Cerebellar cortex (tissue), 1 donor: Measurements from ENCODE around the gene ORAI1.
A peak's percentile ranks its signal among the peaks of the same experiment; 100 is the strongest.
"Not testable (repeated sequence)": the region's sequence is repeated elsewhere in the genome, so short reads cannot be mapped to it uniquely, and the experiment has no call there.

Experiments
- DNase-seq: peaks from one replicate; pipeline ENCODE4 v3.0.0-alpha.2; 2015; ENCODE audit warnings: low spot score

Gene ORAI1

DNA sequence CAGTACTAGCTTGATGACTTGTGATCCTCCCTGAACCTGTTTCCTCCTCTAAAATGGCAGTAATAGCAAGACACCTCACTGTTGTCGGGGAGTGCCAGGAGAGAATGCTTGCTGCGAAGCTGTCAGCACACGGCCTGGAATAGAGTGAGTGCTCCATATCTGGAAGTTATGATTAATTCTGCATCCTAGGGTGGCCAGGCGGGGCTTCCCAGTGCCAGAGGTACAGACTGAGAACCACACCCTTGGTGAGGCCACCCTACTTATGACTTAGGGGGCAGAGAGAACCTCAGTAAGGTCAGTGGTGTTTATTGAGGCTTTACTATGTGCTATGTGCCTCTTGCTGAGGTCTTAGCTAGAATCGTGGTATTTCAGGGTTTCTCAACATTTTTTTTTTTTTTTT lies 23.0 kb downstream of the ORAI1 start:
- no peak for DNase-seq

- no peak for DNase-seq
Observed at GRCh38 chr12:121649819-121650353, 23.6 kb downstream of the ORAI1 start.

- DNase-seq: no peak
Observed at GRCh38 chr12:121651320-121651719, 25.0 kb downstream of the ORAI1 start.

DNA sequence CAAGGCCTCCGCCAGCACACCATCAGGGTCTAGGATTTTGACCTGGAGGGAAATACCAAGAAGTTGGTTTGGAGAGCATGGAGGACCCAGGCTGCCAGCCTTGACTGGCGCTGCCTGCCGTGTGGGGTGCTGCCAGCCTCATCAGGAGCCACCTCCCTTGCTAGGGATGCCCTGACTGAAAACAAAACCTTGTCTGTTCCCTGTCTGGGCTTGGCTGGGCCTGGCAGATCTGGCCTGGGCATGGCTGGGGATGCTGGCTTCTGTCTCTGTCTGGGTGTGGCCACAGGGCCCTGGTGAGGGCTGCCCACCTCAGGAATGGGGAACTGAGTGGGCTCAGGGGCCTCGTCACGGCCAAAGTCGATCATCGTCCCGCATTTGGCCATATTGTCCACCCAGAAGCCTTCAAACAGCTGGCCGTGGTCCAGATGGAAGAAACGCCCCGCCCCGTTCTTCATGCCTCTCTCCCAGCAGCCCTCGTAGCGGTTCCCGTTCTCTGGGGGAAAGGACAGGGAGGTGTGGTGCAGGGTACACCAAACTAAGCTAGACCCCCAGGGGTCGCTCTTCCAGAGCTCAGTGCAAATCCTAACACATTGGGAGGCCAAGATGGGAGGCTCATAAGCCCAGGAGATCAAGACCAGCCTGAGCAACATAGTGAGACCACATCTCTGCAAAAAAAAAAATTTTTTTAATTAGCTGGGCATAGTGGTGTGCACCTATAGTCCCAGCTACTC lies 26.6 kb downstream of the ORAI1 start:
- DNase-seq: no peak

DNA sequence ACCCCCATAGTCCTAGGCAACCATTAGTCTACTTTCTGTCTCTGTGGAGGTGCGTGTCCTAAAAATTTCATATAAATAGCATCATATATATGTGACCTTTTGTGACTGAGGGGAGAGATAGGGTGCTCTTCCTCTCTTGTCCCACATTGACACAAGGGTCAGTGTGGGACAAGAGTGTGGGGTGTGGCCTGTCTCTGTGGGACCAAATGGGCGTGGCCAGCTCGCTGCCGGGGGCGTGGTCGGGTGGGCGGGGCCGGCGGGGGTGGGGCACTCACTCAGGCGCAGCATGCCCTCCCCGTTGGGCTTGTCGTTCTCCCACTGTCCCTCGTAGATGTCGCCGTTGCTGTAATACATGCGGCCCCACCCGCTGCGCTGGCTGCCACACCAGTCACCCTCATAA lies 27.7 kb downstream of the ORAI1 start:
- DNase-seq: no peak

DNA sequence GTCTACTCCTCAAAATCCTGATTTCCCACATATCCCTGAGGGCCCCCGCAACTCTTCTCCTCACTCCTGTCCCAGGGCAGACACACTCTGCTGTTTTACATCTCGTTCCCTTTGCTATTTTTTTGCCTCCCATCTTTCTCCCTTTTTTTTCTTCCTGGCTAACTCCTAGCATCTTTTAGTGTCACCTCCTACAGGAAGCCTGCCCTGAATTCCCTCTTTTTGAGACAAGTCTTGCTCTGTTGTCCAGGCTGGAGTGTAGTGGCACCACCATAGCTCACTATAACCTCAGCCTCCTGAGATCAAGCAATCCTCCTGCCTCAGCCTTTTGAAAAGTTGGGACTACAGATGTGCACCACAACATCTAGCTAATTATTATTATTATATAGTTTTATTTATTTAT lies 29.8 kb downstream of the ORAI1 start:
- DNase-seq: no peak

DNA sequence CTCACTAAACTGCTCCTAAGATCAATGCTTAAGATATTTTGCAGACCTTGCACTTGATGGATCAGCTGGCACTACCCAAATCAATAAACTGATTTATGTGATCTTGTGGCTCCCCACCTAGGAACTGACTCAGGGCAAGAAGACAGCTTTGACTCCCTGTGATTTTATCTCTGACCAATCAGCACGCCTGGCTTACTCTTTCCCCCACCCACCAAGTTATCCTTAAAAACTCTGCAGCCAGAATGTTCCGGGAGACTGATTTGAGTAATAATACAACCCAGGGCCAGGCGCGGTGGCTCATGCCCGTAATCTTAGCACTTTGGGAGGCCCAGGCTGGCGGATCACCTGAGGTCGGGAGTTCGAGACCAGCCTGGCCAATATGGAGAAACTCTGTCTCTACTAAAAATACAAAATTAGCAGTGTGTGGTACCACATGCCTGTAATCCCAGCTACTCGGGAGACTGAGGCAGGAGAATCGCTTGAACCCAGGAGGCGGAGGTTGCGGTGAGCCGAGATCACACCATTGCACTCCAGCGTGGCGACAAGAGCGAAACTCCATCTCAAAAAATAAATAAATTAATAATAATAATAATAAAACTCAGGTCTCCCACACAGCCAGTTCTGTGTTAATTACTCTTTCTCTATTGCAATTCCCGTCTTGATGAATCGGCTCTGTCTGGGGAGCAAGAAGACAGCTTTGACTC lies 31.1 kb downstream of the ORAI1 start:
- no peak for DNase-seq

DNA sequence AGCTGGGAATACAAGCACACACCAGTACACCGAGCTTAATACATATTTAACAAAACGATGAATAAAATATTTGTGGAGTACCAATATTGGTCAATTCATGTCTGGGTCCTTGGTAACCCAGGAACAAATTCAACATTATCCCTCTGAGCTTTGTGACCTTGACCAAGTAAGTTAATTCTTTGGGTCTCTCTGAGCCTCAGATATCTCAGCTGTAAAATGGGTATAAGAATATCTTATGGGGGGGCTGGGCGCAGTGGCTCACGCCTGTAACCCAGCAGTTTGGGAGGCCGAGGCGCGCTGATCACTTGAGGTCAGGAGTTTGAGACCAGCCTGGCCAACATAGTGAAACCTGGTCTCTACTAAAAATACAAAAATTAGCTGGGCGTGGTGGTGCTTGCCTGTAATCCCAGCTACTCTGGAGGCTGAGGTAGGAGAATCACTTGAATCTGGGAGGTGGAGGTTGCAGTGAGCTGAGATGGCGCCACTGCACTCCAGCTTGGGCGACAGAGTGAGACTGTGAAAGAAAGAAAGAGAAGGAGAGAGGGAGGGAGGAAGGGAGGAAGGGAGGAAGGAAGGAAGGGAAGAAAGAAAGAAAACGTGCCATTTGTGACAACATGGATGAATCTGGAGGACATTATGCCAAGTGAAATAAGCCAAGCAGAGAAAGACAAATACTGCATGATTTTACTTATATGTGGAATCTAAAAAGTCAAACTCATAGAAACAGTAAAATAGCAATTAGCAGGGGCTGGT lies 35.2 kb downstream of the ORAI1 start:
- not testable (repeated sequence) for DNase-seq

GRCh38 chr12:121663610-121663929 lies 37.2 kb downstream of the ORAI1 start:
- DNase-seq: no peak

GRCh38 chr12:121666829-121667228 lies 40.5 kb downstream of the ORAI1 start:
- not testable (repeated sequence) for DNase-seq

- peak; percentile 50 for DNase-seq
Observed at GRCh38 chr12:121668750-121669520, 42.6 kb downstream of the ORAI1 start.

DNA sequence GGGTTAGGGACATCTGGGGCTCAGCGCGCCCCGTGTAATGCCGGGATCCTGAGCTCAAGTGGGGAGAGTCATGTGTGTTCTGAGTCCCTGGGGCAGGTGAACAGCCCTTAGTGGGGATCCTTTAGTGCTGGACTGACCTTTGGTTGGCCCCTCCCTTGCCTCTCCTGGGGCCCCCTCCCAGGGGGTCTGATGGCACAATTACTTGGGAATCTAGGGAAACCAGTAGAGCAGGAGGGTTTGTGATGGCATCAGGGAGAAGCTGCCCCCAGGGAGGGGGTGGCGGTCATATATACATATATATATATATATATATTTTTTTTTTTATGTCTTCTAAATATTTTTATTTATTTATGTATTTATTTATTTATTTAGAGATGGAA lies 43.2 kb downstream of the ORAI1 start, which contains the start of gene MORN3:
Gene MORN3, minus strand, starts transcription at position 134 of the 380 bp plus-strand sequence. CDS start 171 bp downstream, outside the sequence.
- DNase-seq: no peak

DNA sequence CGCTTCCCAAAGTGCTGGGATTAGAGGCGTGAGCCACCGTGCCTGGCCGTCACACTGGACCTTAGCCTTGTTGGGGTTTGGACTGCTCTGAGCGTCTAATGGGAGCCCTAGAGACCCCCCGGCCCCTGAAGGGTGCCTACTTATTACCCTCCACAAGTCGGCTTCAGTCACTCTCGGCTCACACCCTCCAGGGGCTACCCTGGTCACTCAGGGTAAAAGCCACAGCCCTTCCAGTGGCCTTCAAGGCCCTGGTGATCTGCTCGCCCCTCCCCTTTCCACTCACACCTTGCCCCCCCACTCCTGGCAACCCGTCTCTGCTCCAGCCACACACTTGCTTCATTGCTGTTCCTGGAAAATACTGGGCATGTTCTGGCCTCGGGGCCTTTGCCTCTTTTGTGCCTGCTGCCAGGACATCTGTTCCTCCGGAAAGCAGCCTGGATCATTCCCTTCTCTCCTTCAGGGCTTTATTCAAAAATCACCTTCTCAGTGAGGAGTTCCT lies 46.7 kb downstream of the ORAI1 start:
- peak; percentile 46 for DNase-seq

DNA sequence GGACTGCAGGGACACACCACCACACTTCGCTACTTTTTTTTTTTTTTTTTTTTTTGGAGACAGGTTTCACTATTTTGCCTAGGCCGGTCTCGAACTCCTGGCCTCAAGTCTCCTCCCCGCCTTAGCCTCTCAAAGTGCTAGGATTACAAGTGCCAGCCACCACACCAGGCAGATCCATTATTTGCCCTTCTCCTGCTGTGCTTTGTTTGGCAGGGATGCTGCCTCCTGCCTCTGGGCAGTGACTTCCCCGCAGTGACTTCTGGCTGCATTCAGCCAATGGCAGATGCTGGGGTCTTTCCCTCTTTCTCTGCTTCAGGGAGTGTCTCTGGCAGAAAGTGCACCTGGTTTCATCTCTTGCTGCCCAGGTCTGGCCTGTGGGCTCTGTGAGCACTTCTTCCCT lies 49.9 kb downstream of the ORAI1 start:
- DNase-seq: no peak

DNA sequence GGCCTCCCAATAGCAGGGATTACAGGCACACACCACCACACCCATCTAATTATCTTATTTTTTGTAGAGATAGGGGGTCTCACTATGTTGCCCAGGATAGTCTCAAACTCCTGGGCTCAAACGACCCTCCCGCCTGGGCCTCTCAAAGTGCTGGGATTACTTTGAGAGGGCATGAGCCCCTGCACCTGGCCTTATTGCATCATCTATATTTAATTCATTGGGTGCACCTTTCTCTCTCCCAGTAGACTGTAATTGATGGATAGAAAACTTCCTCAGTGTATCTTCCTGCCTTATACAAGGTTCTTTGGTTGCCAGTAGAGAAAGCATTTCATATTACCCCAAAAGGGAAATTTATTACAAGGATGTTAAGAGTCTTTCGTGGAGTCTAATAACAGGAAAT lies 52.0 kb downstream of the ORAI1 start:
- no peak for DNase-seq

- DNase-seq: no peak
Observed at GRCh38 chr12:121678716-121679300, 52.5 kb downstream of the ORAI1 start.

DNA sequence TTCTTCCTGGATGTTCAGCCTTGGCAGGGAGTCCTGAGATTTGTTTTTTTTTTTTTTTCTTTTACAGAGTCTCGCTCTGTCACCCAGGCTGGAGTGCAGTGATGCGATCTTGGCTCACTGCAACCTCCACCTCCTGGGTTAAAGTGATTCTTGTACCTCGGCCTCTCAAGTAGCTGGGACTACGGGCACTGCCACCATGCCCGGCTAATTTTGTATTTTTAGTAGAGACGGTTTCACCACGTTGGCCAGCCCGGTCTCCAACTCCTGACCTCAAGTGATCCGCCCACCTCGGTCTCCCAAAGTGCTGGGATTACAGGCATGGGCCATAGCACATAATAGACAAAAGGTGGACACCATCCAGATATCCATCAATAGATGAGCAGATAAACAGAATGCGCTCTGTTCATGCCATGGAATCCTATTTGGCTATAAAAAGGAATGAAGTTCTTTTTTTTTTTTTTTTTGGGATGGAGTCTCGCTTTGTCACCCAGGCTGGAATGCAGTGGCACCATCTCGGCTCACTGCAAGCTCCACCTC lies 53.4 kb downstream of the ORAI1 start:
- not testable (repeated sequence) for DNase-seq

- DNase-seq: no peak
Observed at GRCh38 chr12:121688966-121689365, 62.6 kb downstream of the ORAI1 start.

GRCh38 chr12:121689430-121689829 lies 63.1 kb downstream of the ORAI1 start:
- no peak for DNase-seq
